ENCODE measurements around the gene MEIS3. TPM values are rescaled to one million over a fixed set of nuclear protein-coding genes. Genes with fewer than 3 reads are reported as not detected.

The MEIS3 gene
- total and polyA plus RNA-seq, 10 of the 15 experiments (the other 5 are each of a cell fraction or from before 2014, with no cell fraction given) = 0.05 to 0.23 TPM; not detected in 8

DNA sequence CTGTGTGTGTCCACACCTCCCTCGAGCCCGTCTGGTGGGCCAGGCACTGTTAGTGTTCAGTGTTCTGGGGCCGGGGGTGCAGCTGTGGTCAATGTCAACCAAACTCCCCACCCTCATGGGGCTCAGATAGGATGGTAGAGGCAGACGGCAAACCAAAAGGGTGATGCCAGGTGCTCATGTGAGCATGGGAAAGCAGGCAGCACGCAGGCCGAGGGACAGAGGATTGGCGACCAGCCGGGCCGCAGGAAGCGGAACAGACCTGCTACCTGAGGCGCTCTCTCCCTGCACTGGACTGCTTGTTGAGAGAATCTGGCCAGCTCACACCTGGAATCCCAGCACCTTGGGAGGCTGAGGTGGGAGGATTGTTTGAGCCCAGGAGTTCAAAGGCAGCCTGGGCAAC, 41.1 kb downstream of the MEIS3 start:
- no peak overlapping the region for H3K4me3 ChIP-seq
- ATAC-seq (no peak), DNase-seq (ENCODE audit: low read depth, low spot score) (no peak), FAIRE-seq (no peak)
- H3K27ac ChIP-seq (ENCODE audit: control insufficient read depth, insufficient read depth) = no peak overlapping the region
- intact Hi-C loops (cut with micrococcal nuclease; ENCODE audit: unreplicated experiment) (no loop called here), in situ Hi-C loops (cut with MboI) (no loop called here)
- ChIA-PET SMC1A (ENCODE audit: uncharacterized antibody, unreplicated experiment) (interaction anchor here (1.1 kb wide), 1 partner anchor 29 kb away, joined by 3 read pairs; the partner anchor contains the start of gene DHX34), POLR2A (no interaction called here), CTCF (interaction anchor here (0.9 kb wide), 1 partner anchor 29 kb away, joined by 3 read pairs; the partner anchor contains the start of gene DHX34), RAD21 (ENCODE audit: unreplicated experiment) (no interaction called here)
- peaks cover 4% of the 10 kb centered on the region; the same call in 1 of the 2 replicates for H3K4me1 ChIP-seq (ENCODE audit: control insufficient read depth, insufficient read depth, low read length)
- H3K4me2 ChIP-seq (ENCODE audit: control insufficient read depth, insufficient read depth) = no peak overlapping the region
- H3K9me3 ChIP-seq (replicated peaks; ENCODE audit: control insufficient read depth, insufficient read depth, low read length) = no peaks in the 10 kb centered on the region
- 97% methylated on average over 11 of the region's 11 CpGs for WGBS (ENCODE audit: insufficient coverage, insufficient replicate concordance, low lambda C conversion rate, missing lambda C conversion rate)
- no peaks in the 10 kb centered on the region for H4K20me1 ChIP-seq (ENCODE audit: control insufficient read depth, insufficient read depth)
- TF ChIP-seq BRCA1 (IDR thresholded peaks at IDR 0.05; ENCODE audit: low read depth, low read length) (no peak), CHD1 (IDR thresholded peaks at IDR 0.05; ENCODE audit: low read depth, low read length) (no peak), RUNX3 (IDR thresholded peaks at IDR 0.05; ENCODE audit: low read length) (no peak), NFXL1 (IDR thresholded peaks at IDR 0.05; ENCODE audit: borderline replicate concordance) (no peak)
- H2AFZ ChIP-seq (ENCODE audit: control insufficient read depth, low read depth, low read length) = no peak overlapping the region
- no peaks in the 10 kb centered on the region for H3K79me2 ChIP-seq (ENCODE audit: control insufficient read depth, insufficient read depth, low read length)
- no peak overlapping the region for H3K9ac ChIP-seq (ENCODE audit: control insufficient read depth, insufficient read depth, low read length)
- no TSS peak for BruUV-seq (replicated peaks)
- H3K27me3 ChIP-seq (replicated peaks in 1 of 2; ENCODE audit: control insufficient read depth in 2 of 2, insufficient read depth in 2 of 2, low read length in 1 of 2) = no peaks in the 10 kb centered on the region
- peaks cover 9 to 38% of the 10 kb centered on the region in 2 experiments; a peak in 3 of 4 replicates for H3K36me3 ChIP-seq (ENCODE audit: control insufficient read depth in 2 of 2, insufficient read depth in 2 of 2, low read length in 1 of 2)

DNA sequence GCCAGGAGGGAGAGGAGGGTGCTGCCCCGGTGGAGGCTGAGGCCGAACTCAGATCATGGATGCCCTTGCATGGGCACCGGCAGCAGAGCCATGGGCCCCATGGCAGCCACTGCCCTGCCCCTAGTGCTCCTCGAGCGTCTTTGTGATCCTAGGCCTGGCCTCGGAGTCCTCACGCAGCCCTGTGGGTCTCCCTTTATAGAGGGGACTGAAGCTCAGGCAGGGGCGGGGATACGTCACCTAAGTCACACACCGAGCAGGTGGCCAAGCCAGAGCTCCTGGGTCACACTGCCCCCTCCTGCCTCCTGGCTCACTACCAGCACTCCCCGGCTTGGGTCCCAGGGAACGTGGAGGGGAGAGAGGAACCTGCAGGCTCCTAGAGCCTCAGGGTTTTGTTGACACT, 41.5 kb downstream of the MEIS3 start:
- ChIA-PET RAD21 (ENCODE audit: unreplicated experiment) (no interaction called here), POLR2A (no interaction called here), CTCF (no interaction called here), SMC1A (ENCODE audit: uncharacterized antibody, unreplicated experiment) (interaction anchor here (1.1 kb wide), 1 partner anchor 29 kb away, joined by 3 read pairs; the partner anchor contains the start of gene DHX34)
- intact Hi-C loops (cut with micrococcal nuclease; ENCODE audit: unreplicated experiment) (no loop called here), in situ Hi-C loops (cut with MboI) (no loop called here)
- H3K4me1 ChIP-seq (ENCODE audit: control insufficient read depth, insufficient read depth, low read length) = peaks cover 4% of the 10 kb centered on the region; the same call in 1 of the 2 replicates
- no peaks in the 10 kb centered on the region for H3K27me3 ChIP-seq (replicated peaks in 1 of 2; ENCODE audit: control insufficient read depth in 2 of 2, insufficient read depth in 2 of 2, low read length in 1 of 2)
- no peak overlapping the region for H3K4me2 ChIP-seq (ENCODE audit: control insufficient read depth, insufficient read depth)
- no peak for ATAC-seq
- no peak overlapping the region for H3K9ac ChIP-seq (ENCODE audit: control insufficient read depth, insufficient read depth, low read length)
- BruUV-seq (replicated peaks) = no TSS peak
- no peak for TF ChIP-seq RAD51 (IDR thresholded peaks at IDR 0.05)
- TF ChIP-seq, protein P1, sequence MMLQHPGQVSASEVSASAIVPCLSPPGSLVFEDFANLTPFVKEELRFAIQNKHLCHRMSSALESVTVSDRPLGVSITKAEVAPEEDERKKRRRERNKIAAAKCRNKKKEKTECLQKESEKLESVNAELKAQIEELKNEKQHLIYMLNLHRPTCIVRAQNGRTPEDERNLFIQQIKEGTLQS (IDR thresholded peaks at IDR 0.05; ENCODE audit: borderline replicate concordance, extremely low read depth, low read depth, low read length) = no peak
- TF ChIP-seq, protein P2, sequence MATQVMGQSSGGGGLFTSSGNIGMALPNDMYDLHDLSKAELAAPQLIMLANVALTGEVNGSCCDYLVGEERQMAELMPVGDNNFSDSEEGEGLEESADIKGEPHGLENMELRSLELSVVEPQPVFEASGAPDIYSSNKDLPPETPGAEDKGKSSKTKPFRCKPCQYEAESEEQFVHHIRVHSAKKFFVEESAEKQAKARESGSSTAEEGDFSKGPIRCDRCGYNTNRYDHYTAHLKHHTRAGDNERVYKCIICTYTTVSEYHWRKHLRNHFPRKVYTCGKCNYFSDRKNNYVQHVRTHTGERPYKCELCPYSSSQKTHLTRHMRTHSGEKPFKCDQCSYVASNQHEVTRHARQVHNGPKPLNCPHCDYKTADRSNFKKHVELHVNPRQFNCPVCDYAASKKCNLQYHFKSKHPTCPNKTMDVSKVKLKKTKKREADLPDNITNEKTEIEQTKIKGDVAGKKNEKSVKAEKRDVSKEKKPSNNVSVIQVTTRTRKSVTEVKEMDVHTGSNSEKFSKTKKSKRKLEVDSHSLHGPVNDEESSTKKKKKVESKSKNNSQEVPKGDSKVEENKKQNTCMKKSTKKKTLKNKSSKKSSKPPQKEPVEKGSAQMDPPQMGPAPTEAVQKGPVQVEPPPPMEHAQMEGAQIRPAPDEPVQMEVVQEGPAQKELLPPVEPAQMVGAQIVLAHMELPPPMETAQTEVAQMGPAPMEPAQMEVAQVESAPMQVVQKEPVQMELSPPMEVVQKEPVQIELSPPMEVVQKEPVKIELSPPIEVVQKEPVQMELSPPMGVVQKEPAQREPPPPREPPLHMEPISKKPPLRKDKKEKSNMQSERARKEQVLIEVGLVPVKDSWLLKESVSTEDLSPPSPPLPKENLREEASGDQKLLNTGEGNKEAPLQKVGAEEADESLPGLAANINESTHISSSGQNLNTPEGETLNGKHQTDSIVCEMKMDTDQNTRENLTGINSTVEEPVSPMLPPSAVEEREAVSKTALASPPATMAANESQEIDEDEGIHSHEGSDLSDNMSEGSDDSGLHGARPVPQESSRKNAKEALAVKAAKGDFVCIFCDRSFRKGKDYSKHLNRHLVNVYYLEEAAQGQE (IDR thresholded peaks at IDR 0.05; ENCODE audit: low read depth, low read length) = no peak
- TF ChIP-seq SPI1 (IDR thresholded peaks at IDR 0.05; ENCODE audit: borderline replicate concordance, insufficient read depth, low read depth, low read length) = no peak
- H3K79me2 ChIP-seq (ENCODE audit: control insufficient read depth, insufficient read depth, low read length) = no peaks in the 10 kb centered on the region
- H4K20me1 ChIP-seq (ENCODE audit: control insufficient read depth, insufficient read depth) = no peaks in the 10 kb centered on the region
- H3K4me3 ChIP-seq = no peak overlapping the region
- FAIRE-seq = no peak
- H3K9me3 ChIP-seq (replicated peaks; ENCODE audit: control insufficient read depth, insufficient read depth, low read length) = no peaks in the 10 kb centered on the region
- DNase-seq (ENCODE audit: low read depth, low spot score) = no peak
- H3K27ac ChIP-seq (ENCODE audit: control insufficient read depth, insufficient read depth) = no peak overlapping the region
- WGBS (ENCODE audit: insufficient coverage, insufficient replicate concordance, low lambda C conversion rate, missing lambda C conversion rate) = 94% methylated on average over 12 of the region's 12 CpGs
- peaks cover 9 to 40% of the 10 kb centered on the region in 2 experiments; a peak in 3 of 4 replicates for H3K36me3 ChIP-seq (ENCODE audit: control insufficient read depth in 2 of 2, insufficient read depth in 2 of 2, low read length in 1 of 2)
- no peak overlapping the region for H2AFZ ChIP-seq (ENCODE audit: control insufficient read depth, low read depth, low read length)
